HepG2 (cell line): ENCODE measurements around the gene TIA1. TPM values are rescaled to one million over a fixed set of nuclear protein-coding genes. Genes with fewer than 3 reads are reported as not detected.

Experiments used
- ARNT ChIP-seq: fragments of 450-650 bp; IDR thresholded peaks from 2 replicates; pipeline ENCODE4 v1.6.1; 2017
- ATF5 ChIP-seq: sonication (generic); formaldehyde crosslinking; IDR thresholded peaks from 2 replicates; pipeline ENCODE4 v1.4.0; 2020; ENCODE audit warnings: mild to moderate bottlenecking, low read depth, missing genetic modification reagents
- DBP ChIP-seq: sonication (generic); formaldehyde crosslinking; IDR thresholded peaks from 2 replicates; pipeline ENCODE4 v1.4.0; 2020; ENCODE audit warnings: missing genetic modification reagents; ENCODE audit errors: not compliant biosample characterization
- MXD4 ChIP-seq: IDR thresholded peaks from 2 replicates; pipeline ENCODE4 v1.6.1; 2016; ENCODE audit warnings: mild to moderate bottlenecking, missing biosample characterization, missing genetic modification reagents
- PAXIP1 ChIP-seq: sonication (generic); formaldehyde crosslinking; conservative IDR thresholded peaks from 2 replicates; pipeline ENCODE4 v1.4.0; 2020; ENCODE audit warnings: mild to moderate bottlenecking, missing genetic modification reagents, moderate library complexity
- REST ChIP-seq, 2 experiments: IDR thresholded peaks; 2 replicates each; pipeline ENCODE4 v1.6.1; 2011 to 2012; ENCODE audit warnings: low read length in 2 of 2, borderline replicate concordance in 1 of 2, low read depth in 1 of 2, mild to moderate bottlenecking in 1 of 2, moderate library complexity in 1 of 2
- ZNF124 ChIP-seq: sonication (generic); formaldehyde crosslinking; IDR thresholded peaks from 2 replicates; pipeline ENCODE4 v1.4.0; 2020; ENCODE audit warnings: missing genetic modification reagents
- ZNF205 ChIP-seq: IDR thresholded peaks from 2 replicates; pipeline ENCODE4 v1.6.1; 2018; ENCODE audit warnings: missing biosample characterization, missing genetic modification reagents
- ZNF282 ChIP-seq: fragments of 450-650 bp; IDR thresholded peaks from 2 replicates; pipeline ENCODE4 v1.6.1; 2018; ENCODE audit not compliant: partially characterized antibody
- ZNF335 ChIP-seq: sonication (generic); formaldehyde crosslinking; IDR thresholded peaks from 2 replicates; pipeline ENCODE4 v1.4.0; 2020; ENCODE audit warnings: missing genetic modification reagents
- ZNF597 ChIP-seq: sonication (generic); formaldehyde crosslinking; IDR thresholded peaks from 2 replicates; pipeline ENCODE4 v1.5.0; 2020; ENCODE audit warnings: missing genetic modification reagents
- ZNF607 ChIP-seq: sonication (generic); formaldehyde crosslinking; IDR thresholded peaks from 2 replicates; pipeline ENCODE4 v1.5.1; 2020; ENCODE audit warnings: missing genetic modification reagents, mild to moderate bottlenecking, borderline replicate concordance
- polyA plus RNA-seq, 8 experiments: library from polyadenylated mRNA; depleted of rRNA in 3 of 8; stranded (reverse) in 7 of 8; unstranded in 1 of 8; fragments of >200 nt; fragmentation: Illumina TruSeq in 4 of 8; extraction: Trizol in 4 of 8; gene quantifications; 2 replicates each; pipeline versions ENCODE4 v1.2.1 to v1.2.3, GENCODE V29; 2011 to 2016; ENCODE audit warnings: low read depth in 4 of 8, missing spikeins in 1 of 8, mixed read lengths in 1 of 8; ENCODE audit not compliant: insufficient read depth in 1 of 8
- total RNA-seq, 5 experiments: library from RNA; depleted of rRNA; stranded (reverse); fragments of >200 nt; fragmentation: Illumina TruSeq; extraction: Trizol; gene quantifications; 2 replicates each; pipeline ENCODE4 v1.2.3, GENCODE V29; 2016; ENCODE audit warnings: low read depth in 1 of 5

TIA1 gene
- total and polyA plus RNA-seq, 2 of the 13 experiments (the other 11 are each of a cell fraction or from before 2014, with no cell fraction given), result 209 to 319 TPM

GRCh38 chr2:70190418-70191243 is 57.8 kb downstream of the TIA1 start, which contains the start of gene C2orf42 (continued):
- TF ChIP-seq PAXIP1 (CRISPR knock-in tag) (peak; percentile 73), ZNF282 (no peak), ZNF597 (CRISPR knock-in tag) (no peak), ZNF124 (CRISPR knock-in tag) (peak; percentile 78), ZNF205 (0 out of 2 replicates have a peak, but pooled peaks have one; percentile 41), ZNF335 (peak; percentile 92; the same call in 1 of the 2 replicates), REST (IDR thresholded peaks at IDR 0.05; ENCODE audit: borderline replicate concordance in 1 of 2, low read depth in 1 of 2, low read length in 2 of 2) (peak in 1 of 2 experiments; percentile 7; a peak in 1 of 4 replicates), ATF5 (peak; percentile 86; the same call in 1 of the 2 replicates), DBP (no peak), MXD4 (CRISPR knock-in tag) (peak; percentile 33; the same call in 1 of the 2 replicates), ZNF607 (no peak; the same call in 1 of the 2 replicates), ARNT (no peak)
- TF ChIP-seq, all 625 proteins: peak for 376
